Motor neuron (in vitro differentiated cells): ENCODE measurements around the gene CLDN22. TPM values are rescaled to one million over a fixed set of nuclear protein-coding genes. Genes with fewer than 3 reads are reported as not detected.

ENCODE experiments used
- ATAC-seq, 8 experiments: fragments of 200-7000 bp; cut with Tn5 transposase; replicated peaks in 6 of 8; 2 replicates each; pipeline ENCODE4 v1.8.0; 2021; ENCODE audit warnings: mild to moderate bottlenecking in 8 of 8, moderate library complexity in 8 of 8
- H3K27ac ChIP-seq, 2 donors: fragments of 250-450 bp; sonication (Bioruptor Pico); 2 replicates each; pipeline ENCODE4 v1.9.0; 2021; ENCODE audit warnings: antibody characterized with exemption in 2 of 2, mild to moderate bottlenecking in 2 of 2, moderate library complexity in 1 of 2
- H3K4me1 ChIP-seq, 2 donors: fragments of 250-450 bp; sonication (Bioruptor Pico); replicated peaks in 1 of 2; 2 replicates each; pipeline ENCODE4 v1.6.1; 2021; ENCODE audit warnings: antibody characterized with exemption in 2 of 2, mild to moderate bottlenecking in 2 of 2, moderate library complexity in 1 of 2
- H3K4me3 ChIP-seq, 5 donors: fragments of 250-450 bp; sonication (Bioruptor Pico); 2 replicates each; pipeline ENCODE4 v1.9.0; 2021; ENCODE audit warnings: antibody characterized with exemption in 5 of 5, mild to moderate bottlenecking in 5 of 5, moderate library complexity in 4 of 5
- WGBS, 10 experiments: fragments of 450-650 bp; shearing (Covaris generic); methylation state at CpG; one replicate each; pipeline ENCODE4 v1.0.0; 2022; 5-methylcytosine and 5-hydroxymethylcytosine counted together
- in situ Hi-C, 9 experiments: fragments of 400-800 bp; cut with MboI; loops; one replicate each; pipeline ENCODE4 v1.15.0; 2021; ENCODE audit warnings: low sequenced_read_pairs in 9 of 9, low pct_unique_long_range_greater_than_20kb in 2 of 9; ENCODE audit not compliant: unreplicated experiment in 9 of 9
- total RNA-seq, 8 experiments: library from RNA; unstranded; fragments of 300-600 nt; gene quantifications; 2 replicates each; pipeline versions ENCODE4 v1.2.3 to v1.2.4, GENCODE V29; 2022

CLDN22 gene
- total RNA-seq, 8 experiments from 2014 or later: 0.14 to 0.46 (median 0.39) TPM; not detected in 2

DNA sequence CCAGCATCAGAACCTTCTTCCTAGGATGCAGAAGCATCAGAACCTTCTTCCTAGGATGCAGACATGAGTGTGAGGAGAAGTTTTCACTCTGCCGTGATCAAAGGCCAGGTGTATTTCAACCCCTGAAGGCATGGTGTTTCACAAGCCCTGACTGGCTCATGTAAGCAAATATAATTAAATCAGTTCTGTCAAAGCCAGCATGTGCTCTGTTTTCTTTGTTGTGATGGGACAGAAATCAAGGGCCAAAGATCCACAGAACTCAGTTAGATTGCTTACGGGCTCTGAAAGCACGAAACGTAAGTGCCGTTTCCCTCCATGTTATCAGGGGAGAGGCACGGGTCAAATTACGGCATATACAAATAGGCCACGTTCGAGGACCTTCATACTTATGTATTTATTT, 34.1 kb upstream of the CLDN22 start:
- Histone ChIP-seq H3K4me3 (no peak overlapping the region), H3K27ac (no peak overlapping the region), H3K4me1 (peaks cover 2 to 25% of the 10 kb centered on the region in 2 donors)
- WGBS, 10 experiments: 60 to 96% (median 88%) methylated on average over 1 to 9 of the region's 9 CpGs; no CpG with 5 or more reads in 1 of the 10 experiments
- ATAC-seq: no peak
- in situ Hi-C loops: no loop called here

GRCh38 chr4:183353557-183353956, 33.5 kb upstream of the CLDN22 start:
- ATAC-seq: no peak
- in situ Hi-C loops: no loop called here
- peaks cover 2 to 20% of the 10 kb centered on the region in 2 donors for H3K4me1 ChIP-seq
- no peak overlapping the region for H3K27ac ChIP-seq
- H3K4me3 ChIP-seq: no peak overlapping the region
- WGBS, 10 experiments: 91 to 100% (median 94%) methylated on average over 1 to 5 of the region's 8 CpGs; no CpG with 5 or more reads in 2 of the 10 experiments

DNA sequence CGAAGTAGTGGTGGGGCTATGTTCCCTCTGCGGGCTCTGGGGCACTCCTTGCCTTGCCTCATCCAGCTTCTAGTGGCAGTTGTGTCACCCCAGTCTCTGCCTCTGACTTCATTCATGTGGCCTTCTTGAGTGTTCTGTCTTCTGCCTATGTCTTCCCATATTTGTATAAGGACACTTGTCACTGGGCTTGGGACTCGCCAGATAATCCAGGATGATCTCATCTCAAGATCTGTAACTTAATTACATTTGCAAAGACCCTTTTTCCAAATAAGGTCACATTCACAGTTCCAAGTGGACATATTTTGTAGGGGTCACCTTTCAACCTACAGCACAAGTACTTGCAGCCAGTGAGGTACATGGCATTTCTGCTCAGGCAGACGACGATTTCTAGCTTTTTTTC, 32.5 kb upstream of the CLDN22 start:
- in situ Hi-C loops: no loop called here
- Histone ChIP-seq H3K4me3 (no peak overlapping the region), H3K4me1 (peaks cover 2 to 16% of the 10 kb centered on the region in 2 donors), H3K27ac (no peak overlapping the region)
- ATAC-seq: peak in 2 of 8 experiments; percentile 21 to 56
- WGBS, 10 experiments: 70 to 100% (median 91%) methylated on average over 1 to 5 of the region's 5 CpGs; no CpG with 5 or more reads in 2 of the 10 experiments

GRCh38 chr4:183350317-183351071, 30.4 kb upstream of the CLDN22 start:
- in situ Hi-C loops: no loop called here
- ATAC-seq: peak in 2 of 8 experiments; percentile 3 to 10
- peaks cover 2 to 16% of the 10 kb centered on the region in 2 donors for H3K4me1 ChIP-seq
- 0 to 94% (median 84%) methylated on average over 1 to 12 of the region's 17 CpGs; no CpG with 5 or more reads in 2 of the 10 experiments for WGBS, 10 experiments
- H3K27ac ChIP-seq: no peak overlapping the region
- H3K4me3 ChIP-seq: no peak overlapping the region

- Histone ChIP-seq H3K4me1 (peaks cover 5 to 12% of the 10 kb centered on the region in 2 donors), H3K27ac (no peak overlapping the region), H3K4me3 (no peak overlapping the region)
- 0 to 94% (median 75%) methylated on average over 1 to 8 of the region's 9 CpGs; no CpG with 5 or more reads in 1 of the 10 experiments for WGBS, 10 experiments
- in situ Hi-C loops: no loop called here
- ATAC-seq: peak in 4 of 8 experiments; percentile 9 to 82 (median 68)
These were observed 29.6 kb upstream of the CLDN22 start for GRCh38 chr4:183349673-183350072.

DNA sequence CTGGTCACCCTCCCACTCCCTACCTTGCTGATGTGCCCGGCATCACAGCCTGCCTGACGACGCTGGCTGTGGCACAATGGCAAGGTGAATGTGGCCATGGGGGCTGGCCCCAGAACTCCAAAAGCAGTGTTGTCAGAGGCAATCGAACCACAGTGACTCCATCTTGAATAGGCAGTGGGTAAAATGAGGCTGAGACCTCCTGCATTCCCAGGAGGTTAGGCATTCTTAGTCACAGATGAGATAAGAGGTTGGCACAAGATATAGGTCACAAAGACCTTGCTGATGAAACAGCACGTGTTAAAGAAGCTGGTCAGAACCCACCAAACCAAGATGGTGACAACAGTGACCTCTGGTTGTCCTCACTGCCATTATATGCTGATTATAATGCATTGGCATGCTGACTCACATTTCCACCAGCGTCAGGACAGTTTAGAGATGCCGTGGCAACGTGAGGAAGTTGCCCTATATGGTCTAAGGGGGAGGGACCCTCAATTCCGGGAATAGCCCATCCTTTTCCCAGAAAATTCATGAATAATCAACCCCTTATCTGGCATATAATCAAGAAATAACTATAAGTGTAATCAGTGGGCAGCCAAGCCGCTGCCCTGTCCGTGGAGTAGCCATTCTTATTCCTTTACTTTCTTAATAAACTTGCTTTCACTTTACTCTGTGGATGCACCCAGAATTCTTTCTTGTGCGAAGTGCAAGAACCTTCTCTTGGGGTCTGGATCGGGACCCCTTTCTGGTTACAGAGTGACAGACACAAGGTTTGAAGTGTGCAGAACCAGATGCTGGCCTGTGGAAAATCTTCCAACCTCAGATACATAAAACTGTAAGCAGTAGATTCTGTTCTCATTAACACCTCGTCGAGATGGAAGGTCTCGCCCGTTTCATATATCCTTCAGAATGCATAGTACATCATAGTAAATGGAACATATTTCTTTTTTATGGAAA, 28.9 kb upstream of the CLDN22 start:
- ATAC-seq: peak in 7 of 8 experiments; percentile 27 to 85 (median 72)
- 0 to 100% (median 82%) methylated on average over 2 to 14 of the region's 17 CpGs; no CpG with 5 or more reads in 1 of the 10 experiments for WGBS, 10 experiments
- peaks cover 5 to 8% of the 10 kb centered on the region in 2 donors for H3K4me1 ChIP-seq
- H3K4me3 ChIP-seq: no peak overlapping the region
- H3K27ac ChIP-seq: no peak overlapping the region
- in situ Hi-C loops: no loop called here

- ATAC-seq: no peak
- 84 to 100% (median 100%) methylated on average over 1 to 11 of the region's 12 CpGs; no CpG with 5 or more reads in 3 of the 10 experiments for WGBS, 10 experiments
- H3K4me1 ChIP-seq: peaks cover 5 to 8% of the 10 kb centered on the region in 2 donors
- H3K4me3 ChIP-seq: no peak overlapping the region
- H3K27ac ChIP-seq: no peak overlapping the region
- in situ Hi-C loops: no loop called here
These were observed 28.1 kb upstream of the CLDN22 start for GRCh38 chr4:183348136-183348535.

GRCh38 chr4:183347566-183347965, 27.5 kb upstream of the CLDN22 start:
- no peak for ATAC-seq
- Histone ChIP-seq H3K4me1 (peaks cover 5 to 8% of the 10 kb centered on the region in 2 donors), H3K27ac (no peak overlapping the region), H3K4me3 (no peak overlapping the region)
- WGBS, 10 experiments: 40 to 100% (median 83%) methylated on average over 1 to 2 of the region's 4 CpGs; no CpG with 5 or more reads in 5 of the 10 experiments
- in situ Hi-C loops: no loop called here

DNA sequence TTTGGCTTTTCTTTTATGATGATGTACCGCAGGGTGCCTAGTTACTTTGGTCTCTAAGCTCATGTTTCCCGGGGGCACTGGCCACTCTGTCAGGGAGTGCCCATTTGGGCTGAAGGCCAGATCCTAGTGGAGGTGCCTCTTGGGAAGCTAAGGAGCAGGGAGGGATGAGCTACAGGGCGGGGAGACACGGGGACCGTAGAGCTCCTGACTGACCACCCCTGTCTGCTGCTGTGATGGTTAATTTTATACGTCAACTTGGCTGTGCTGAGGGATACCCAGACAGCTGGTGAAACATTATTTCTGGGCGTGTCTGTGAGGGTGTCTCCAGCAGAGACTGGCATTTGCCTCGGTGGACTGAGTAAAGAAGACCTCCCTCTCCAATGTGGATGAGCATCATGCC, 27.1 kb upstream of the CLDN22 start:
- 60 to 100% (median 100%) methylated on average over 1 to 4 of the region's 8 CpGs; no CpG with 5 or more reads in 4 of the 10 experiments for WGBS, 10 experiments
- ATAC-seq: no peak
- in situ Hi-C loops: no loop called here

DNA sequence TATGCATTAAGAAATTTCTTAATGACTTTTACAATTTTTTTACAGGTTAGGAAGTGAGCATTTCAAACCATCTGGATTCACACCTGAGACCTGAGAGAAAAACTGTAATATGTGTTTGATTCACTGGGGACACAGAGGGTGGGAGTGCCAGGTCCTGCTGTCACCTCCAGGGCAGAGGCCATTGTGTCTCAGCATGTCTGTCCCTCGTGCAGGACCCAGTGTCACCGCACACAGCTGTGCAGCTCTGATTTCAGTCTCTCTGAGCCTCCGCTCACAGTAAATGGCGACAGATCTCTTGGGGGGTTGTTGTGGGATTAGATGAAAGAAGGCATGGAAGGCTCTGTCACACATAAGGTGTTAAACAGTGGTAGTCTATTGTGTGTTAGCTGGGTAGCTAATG, 25.2 kb upstream of the CLDN22 start:
- 80 to 100% (median 94%) methylated on average over 1 to 4 of the region's 4 CpGs; no CpG with 5 or more reads in 5 of the 10 experiments for WGBS, 10 experiments
- Histone ChIP-seq H3K27ac (peak overlapping the region in 1 of 2 donors; percentile 23), H3K4me3 (no peak overlapping the region), H3K4me1 (peaks cover 5 to 8% of the 10 kb centered on the region in 2 donors)
- ATAC-seq: peak in 1 of 8 experiments; percentile 8
- in situ Hi-C loops: no loop called here

More for the DNA sequence above, 27.1 kb upstream of the CLDN22 start:
- no peak overlapping the region for H3K4me3 ChIP-seq
- peaks cover 5 to 8% of the 10 kb centered on the region in 2 donors for H3K4me1 ChIP-seq
- H3K27ac ChIP-seq: no peak overlapping the region

DNA sequence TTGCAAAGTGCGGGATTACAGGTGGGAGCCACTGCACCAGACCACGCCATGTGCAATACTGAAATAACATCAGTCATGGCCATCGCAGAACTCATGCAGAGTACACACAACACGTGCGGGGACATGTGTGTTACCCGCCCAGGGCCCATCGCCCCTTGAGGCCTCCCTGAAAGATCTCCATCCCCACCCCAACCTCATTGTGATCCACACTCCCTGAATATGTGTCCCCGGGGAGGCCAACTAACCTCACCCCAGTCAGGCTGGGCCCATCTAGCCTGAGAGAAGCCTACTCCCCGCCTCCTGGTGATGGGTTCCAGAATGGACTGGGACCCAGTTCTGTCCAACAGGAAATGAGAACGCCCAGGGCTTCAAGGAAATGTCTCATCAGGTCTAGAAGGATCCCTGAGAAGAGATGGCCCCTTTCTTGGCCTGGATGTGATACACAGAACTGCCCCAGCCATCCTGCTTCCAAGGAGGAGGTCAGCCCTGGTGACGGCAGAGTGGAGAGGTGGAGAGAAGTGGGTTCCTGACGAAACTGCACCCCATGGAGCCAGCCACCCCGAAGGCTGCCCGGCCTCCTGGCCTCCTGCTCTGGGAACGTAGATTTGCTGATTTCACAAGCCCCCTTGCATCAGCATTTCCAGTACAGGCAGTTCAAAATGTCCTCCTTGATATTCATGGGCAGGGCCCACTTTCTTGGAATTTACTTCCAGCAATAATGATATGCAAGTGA, 24.6 kb upstream of the CLDN22 start:
- peak in 2 of 8 experiments; percentile 0 to 2 for ATAC-seq
- WGBS, 10 experiments: 75 to 100% (median 98%) methylated on average over 2 to 6 of the region's 15 CpGs; no CpG with 5 or more reads in 4 of the 10 experiments

GRCh38 chr4:183343730-183344129, 23.7 kb upstream of the CLDN22 start:
- in situ Hi-C loops: no loop called here
- Histone ChIP-seq H3K4me3 (no peak overlapping the region), H3K27ac (no peak overlapping the region), H3K4me1 (peaks cover 5 to 8% of the 10 kb centered on the region in 2 donors)
- WGBS, 10 experiments: 74 to 100% (median 100%) methylated on average over 1 to 6 of the region's 7 CpGs; no CpG with 5 or more reads in 3 of the 10 experiments
- no peak for ATAC-seq

More for the DNA sequence above, 24.6 kb upstream of the CLDN22 start:
- in situ Hi-C loops: no loop called here
- Histone ChIP-seq H3K4me1 (peaks cover 5 to 8% of the 10 kb centered on the region in 2 donors), H3K4me3 (no peak overlapping the region), H3K27ac (no peak overlapping the region)
